ENCODE data around the gene APBA1. TPM values are rescaled to one million over a fixed set of nuclear protein-coding genes. Genes with fewer than 3 reads are reported as not detected.

The APBA1 gene
- total RNA-seq, 4 donors from 2014 or later = 3.3 to 9.7 (median 5.2) TPM

GRCh38 chr9:69476797-69477196 lies 195.4 kb downstream of the APBA1 start:
- TF ChIP-seq EP300 (IDR thresholded peaks at IDR 0.05) = no peak
- TF ChIP-seq, protein P1, sequence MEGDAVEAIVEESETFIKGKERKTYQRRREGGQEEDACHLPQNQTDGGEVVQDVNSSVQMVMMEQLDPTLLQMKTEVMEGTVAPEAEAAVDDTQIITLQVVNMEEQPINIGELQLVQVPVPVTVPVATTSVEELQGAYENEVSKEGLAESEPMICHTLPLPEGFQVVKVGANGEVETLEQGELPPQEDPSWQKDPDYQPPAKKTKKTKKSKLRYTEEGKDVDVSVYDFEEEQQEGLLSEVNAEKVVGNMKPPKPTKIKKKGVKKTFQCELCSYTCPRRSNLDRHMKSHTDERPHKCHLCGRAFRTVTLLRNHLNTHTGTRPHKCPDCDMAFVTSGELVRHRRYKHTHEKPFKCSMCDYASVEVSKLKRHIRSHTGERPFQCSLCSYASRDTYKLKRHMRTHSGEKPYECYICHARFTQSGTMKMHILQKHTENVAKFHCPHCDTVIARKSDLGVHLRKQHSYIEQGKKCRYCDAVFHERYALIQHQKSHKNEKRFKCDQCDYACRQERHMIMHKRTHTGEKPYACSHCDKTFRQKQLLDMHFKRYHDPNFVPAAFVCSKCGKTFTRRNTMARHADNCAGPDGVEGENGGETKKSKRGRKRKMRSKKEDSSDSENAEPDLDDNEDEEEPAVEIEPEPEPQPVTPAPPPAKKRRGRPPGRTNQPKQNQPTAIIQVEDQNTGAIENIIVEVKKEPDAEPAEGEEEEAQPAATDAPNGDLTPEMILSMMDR (IDR thresholded peaks at IDR 0.05) = no peak
- TF ChIP-seq POLR2A (IDR thresholded peaks at IDR 0.05; ENCODE audit: low read depth) = no peak
- no peak for TF ChIP-seq POLR2AphosphoS5 (IDR thresholded peaks at IDR 0.05)
- Histone ChIP-seq H3K9me3 (no peaks in the 10 kb centered on the region), H3K27ac (replicated peaks in 1 of 4) (no peak overlapping the region), H3K27me3 (no peaks in the 10 kb centered on the region), H3K4me3 (no peak overlapping the region), H3K36me3 (no peaks in the 10 kb centered on the region), H3K4me1 (no peaks in the 10 kb centered on the region)
- WGBS = 60% methylated on average over 5 of the region's 7 CpGs
- no peak for DNase-seq (ENCODE audit: extremely low spot score)
- intact Hi-C loops (cut with DNase I) = no loop called here

GRCh38 chr9:69476016-69476415 lies 196.2 kb downstream of the APBA1 start:
- no peak for DNase-seq (ENCODE audit: extremely low spot score)
- H3K4me3 ChIP-seq = no peak overlapping the region
- H3K27ac ChIP-seq (replicated peaks in 1 of 4) = no peak overlapping the region
- H3K27me3 ChIP-seq = no peaks in the 10 kb centered on the region
- whole genome bisulfite sequencing = 59% methylated on average over 6 of the region's 6 CpGs
- H3K36me3 ChIP-seq = no peaks in the 10 kb centered on the region
- no peaks in the 10 kb centered on the region for H3K4me1 ChIP-seq
- intact Hi-C loops (cut with DNase I) = no loop called here
- TF ChIP-seq EP300 (IDR thresholded peaks at IDR 0.05) = no peak
- TF ChIP-seq, protein P1 (IDR thresholded peaks at IDR 0.05) = no peak
- no peak for TF ChIP-seq POLR2A (IDR thresholded peaks at IDR 0.05; ENCODE audit: low read depth)
- TF ChIP-seq POLR2AphosphoS5 (IDR thresholded peaks at IDR 0.05) = no peak
- no peaks in the 10 kb centered on the region for H3K9me3 ChIP-seq

DNA sequence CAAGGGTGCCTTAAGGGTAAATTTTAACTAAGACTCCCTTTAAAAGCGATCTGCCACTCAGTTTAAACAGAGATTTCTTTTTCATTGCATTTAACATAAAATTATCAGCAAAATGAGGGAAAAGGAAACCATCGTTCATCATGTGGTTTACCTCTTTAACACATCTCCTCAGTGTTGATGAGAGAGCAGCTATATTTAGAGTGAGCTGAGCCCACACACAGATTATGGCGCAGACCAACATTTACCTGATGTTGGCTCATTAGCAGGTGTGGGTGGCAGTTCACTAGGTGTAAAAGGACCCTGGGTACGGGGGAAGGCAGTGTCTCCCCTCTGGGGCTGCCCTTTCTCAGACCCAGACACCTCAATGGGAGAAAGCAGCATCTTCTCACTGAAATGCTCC lies 197.3 kb downstream of the APBA1 start:
- 79% methylated on average over 4 of the region's 4 CpGs for WGBS
- Histone ChIP-seq H3K36me3 (no peaks in the 10 kb centered on the region), H3K4me3 (no peak overlapping the region), H3K27ac (replicated peaks in 1 of 4) (no peak overlapping the region), H3K9me3 (no peaks in the 10 kb centered on the region), H3K27me3 (no peaks in the 10 kb centered on the region), H3K4me1 (no peaks in the 10 kb centered on the region)
- intact Hi-C loops (cut with DNase I) = no loop called here
- no peak for TF ChIP-seq EP300 (IDR thresholded peaks at IDR 0.05)
- TF ChIP-seq POLR2AphosphoS5 (IDR thresholded peaks at IDR 0.05) = no peak
- TF ChIP-seq, protein P1 (IDR thresholded peaks at IDR 0.05) = no peak
- TF ChIP-seq POLR2A (IDR thresholded peaks at IDR 0.05; ENCODE audit: low read depth) = no peak
- DNase-seq (ENCODE audit: extremely low spot score) = no peak

DNA sequence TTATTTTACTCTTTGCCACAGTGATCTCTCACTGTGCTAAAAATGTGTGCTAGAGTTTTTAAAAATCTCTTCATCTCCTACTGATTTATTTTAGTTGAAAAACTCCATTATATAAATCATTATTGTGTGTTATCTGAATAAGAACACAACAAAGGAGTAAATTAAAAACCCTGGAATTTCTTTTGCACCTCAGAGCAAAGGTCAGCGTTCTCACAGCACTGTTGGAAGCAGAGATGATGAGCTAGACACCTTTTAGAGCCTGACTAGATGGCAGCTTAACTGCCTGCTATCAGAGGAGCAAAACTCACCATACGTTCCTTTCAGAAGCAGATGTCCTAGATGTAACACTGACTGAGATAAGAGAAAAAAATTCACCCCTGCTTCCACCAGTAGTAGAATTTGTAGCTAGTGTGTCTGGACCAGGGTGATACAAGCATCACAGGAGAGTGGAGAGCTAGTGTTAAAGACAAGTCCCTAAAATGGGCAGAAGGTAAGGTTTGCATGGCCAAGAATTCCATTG lies 200.0 kb downstream of the APBA1 start:
- Histone ChIP-seq H3K27ac (replicated peaks in 1 of 4) (no peak overlapping the region), H3K4me3 (no peak overlapping the region), H3K4me1 (no peaks in the 10 kb centered on the region), H3K36me3 (peaks cover 0 to 5% (median 0%) of the 10 kb centered on the region in 4 donors), H3K27me3 (no peaks in the 10 kb centered on the region), H3K9me3 (no peaks in the 10 kb centered on the region)
- DNase-seq (ENCODE audit: extremely low spot score) = no peak
- no peak for TF ChIP-seq EP300 (IDR thresholded peaks at IDR 0.05)
- TF ChIP-seq, protein P1 (IDR thresholded peaks at IDR 0.05) = no peak
- TF ChIP-seq POLR2A (IDR thresholded peaks at IDR 0.05; ENCODE audit: low read depth) = no peak
- TF ChIP-seq POLR2AphosphoS5 (IDR thresholded peaks at IDR 0.05) = no peak
- 79% methylated on average over 2 of the region's 2 CpGs for WGBS
- intact Hi-C loops (cut with DNase I) = no loop called here

DNA sequence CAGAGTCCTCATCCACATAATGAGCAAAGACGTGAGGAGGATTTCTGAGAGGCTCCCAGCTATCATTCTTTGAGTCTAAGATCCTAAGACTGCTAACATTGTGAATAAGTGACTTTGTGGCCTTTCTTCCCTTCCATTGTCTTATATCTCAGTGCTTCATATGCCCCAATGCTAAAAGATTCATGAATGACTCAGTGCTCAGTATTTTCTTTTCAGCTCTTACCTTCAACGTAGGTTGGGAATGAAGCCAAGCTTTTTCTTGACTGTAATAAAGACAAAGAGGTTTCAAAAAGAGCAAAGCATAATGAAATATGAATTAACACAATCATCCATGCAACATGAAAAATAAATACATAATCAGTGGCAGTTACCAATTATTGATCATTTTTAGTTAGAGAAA lies 200.7 kb downstream of the APBA1 start:
- H3K36me3 ChIP-seq = peaks cover 0 to 10% (median 0%) of the 10 kb centered on the region in 4 donors
- no peak overlapping the region for H3K4me3 ChIP-seq
- no peak overlapping the region for H3K27ac ChIP-seq (replicated peaks in 1 of 4)
- H3K4me1 ChIP-seq = peaks cover 0 to 4% (median 1%) of the 10 kb centered on the region in 4 donors
- H3K27me3 ChIP-seq = no peaks in the 10 kb centered on the region
- no peak for DNase-seq (ENCODE audit: extremely low spot score)
- 52% methylated on average over 2 of the region's 2 CpGs for WGBS
- no peaks in the 10 kb centered on the region for H3K9me3 ChIP-seq
- intact Hi-C loops (cut with DNase I) = no loop called here
- TF ChIP-seq, protein P1 (IDR thresholded peaks at IDR 0.05) = no peak
- TF ChIP-seq EP300 (IDR thresholded peaks at IDR 0.05) (no peak), POLR2A (IDR thresholded peaks at IDR 0.05; ENCODE audit: low read depth) (no peak), POLR2AphosphoS5 (IDR thresholded peaks at IDR 0.05) (no peak)

All from esophagus muscularis mucosa (tissue), 4 donors.